ENCODE data around the gene BHMT2.

Gene BHMT2, protein sequence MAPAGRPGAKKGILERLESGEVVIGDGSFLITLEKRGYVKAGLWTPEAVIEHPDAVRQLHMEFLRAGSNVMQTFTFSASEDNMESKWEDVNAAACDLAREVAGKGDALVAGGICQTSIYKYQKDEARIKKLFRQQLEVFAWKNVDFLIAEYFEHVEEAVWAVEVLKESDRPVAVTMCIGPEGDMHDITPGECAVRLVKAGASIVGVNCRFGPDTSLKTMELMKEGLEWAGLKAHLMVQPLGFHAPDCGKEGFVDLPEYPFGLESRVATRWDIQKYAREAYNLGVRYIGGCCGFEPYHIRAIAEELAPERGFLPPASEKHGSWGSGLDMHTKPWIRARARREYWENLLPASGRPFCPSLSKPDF

DNA sequence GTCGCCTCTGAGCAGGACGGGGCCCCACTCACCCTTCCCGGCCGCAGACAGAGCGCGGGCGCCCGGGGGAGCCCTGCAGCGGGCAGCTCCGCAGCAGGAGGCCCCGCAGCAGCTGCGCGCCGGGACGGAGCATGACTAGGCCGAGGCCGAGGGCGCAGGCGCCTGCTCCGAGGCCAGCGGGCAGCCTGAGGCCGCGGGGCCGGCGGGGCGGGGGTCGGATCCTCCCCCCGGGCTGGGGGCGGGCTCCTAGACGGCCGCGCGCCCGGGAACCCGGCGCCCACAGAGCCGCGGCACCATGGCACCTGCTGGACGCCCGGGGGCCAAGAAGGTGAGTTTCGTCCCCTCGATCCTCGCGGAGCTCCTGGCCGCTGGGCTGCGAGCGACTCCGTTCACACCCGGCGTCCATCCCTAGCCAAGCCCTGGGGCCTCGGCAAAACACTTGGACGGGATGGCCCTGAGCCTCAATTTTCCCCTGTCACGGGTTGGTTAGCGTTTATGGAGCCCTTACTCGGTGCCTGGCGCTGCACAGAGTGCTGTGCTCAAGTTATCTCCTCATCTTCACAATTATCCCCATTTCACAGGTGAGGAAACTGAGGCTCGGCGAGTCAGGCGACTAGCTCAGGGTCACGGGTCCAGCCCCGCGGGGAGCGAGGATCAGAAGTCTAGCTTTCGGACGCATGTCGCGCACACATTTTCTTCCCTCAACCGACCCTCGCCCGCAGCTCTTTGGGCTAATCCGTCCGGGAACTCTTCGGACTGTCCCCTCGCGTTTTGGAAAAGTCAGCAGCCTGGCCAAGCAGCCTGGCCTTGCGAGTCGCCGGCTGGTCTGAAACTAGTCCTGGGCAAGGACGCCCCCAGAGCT lies at the start of gene BHMT2, which contains the start of gene DMGDH:
Gene BHMT2, plus strand, starts transcription at position 280 of the 862 bp plus-strand sequence. Its CDS starts 16 bp downstream, at position 296.
Gene DMGDH, minus strand, starts transcription at position 187 of the 862 bp plus-strand sequence. Its CDS starts 54 bp downstream, at position 133.
- no peak for DNase-seq

DNA sequence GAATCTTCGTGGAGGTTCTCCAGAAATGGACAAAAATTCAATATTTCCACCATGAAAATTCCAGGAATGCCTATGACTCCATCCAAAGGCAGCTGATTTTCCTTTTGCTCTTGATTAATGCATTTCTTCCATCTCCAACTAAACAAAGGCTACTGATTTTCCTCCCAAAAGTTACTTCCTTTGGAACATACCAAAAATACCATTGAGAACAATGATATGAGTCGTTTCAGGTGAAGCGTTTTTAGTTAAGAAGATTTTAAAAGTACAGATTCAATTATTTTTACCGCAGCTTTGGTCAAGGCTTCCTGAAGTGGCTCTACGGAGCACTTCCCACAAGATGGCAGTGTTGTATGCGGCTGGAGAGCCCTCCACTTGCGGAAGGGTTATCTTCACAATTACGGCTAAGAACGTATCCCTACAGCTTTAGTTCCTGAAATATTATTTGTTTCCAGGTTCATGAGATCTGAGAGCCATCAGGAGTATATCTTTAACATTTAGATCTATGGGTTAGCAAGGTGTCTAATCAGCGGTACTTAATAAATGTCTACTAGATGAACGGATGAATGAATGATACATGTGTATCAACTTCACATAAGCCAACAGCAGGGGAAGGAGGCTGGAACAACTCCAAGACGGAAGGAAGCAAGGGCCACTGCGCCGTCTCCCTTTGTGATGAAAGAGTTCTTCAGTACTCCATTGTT lies 48.6 kb upstream of the BHMT2 start:
- DNase-seq: peak; percentile 4

DNA sequence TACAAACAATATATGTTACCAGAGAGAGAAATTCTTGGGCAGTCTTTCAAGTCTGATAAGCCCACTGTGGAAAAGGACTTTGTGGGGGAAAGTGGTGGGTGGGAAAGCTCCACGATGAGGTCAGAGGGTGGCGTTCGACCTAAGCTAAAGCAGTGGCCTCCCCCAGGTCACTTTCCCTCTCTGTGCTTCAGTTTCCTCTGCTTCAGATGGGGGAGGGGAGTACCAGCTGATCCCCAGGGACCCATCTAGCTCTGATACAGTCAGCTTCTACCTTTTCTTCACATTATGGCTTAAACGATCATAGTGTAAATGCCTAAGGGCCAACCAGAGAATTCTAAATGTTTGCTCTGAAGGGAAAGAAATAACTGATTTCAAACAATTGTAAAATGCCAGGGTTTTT lies 47.8 kb upstream of the BHMT2 start:
- no peak for DNase-seq

DNA sequence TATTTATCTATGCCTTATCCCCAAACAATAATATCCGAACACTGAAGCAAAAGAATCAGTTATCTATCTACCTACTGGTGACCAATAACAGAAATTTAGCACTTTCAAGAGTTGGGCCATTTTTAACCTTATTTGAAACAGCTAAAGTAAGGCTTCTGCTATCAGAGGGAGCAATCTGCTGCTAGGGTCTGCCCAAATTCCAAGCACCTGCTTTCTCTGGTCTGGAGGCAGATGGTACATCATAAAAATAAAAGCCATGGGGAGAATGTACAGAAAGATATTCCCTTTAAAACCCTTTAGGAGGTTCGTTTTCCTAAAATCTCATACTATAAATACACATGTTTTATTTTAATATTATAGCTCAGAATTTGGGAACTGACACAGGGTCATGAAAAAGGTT lies 46.8 kb upstream of the BHMT2 start:
- no peak for DNase-seq

DNA sequence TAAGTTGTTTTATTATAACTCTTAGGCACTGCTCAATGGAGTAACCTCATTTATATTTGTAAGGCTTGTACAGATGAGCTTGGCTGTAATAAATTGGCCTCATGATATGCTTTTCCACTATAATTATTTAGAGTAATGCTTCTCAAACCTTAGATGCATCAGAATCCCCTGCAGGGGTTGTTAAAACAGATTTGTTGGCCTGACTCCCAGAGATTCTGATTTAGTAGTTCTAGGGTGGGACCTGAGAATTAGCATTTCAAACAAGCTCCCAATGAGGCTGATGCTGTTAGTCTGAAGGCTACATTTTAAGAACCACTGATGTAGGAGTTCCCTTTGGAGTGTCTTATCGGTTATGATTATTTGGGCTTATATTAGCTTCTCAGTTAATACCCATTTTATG lies 46.2 kb upstream of the BHMT2 start:
- DNase-seq: no peak

DNA sequence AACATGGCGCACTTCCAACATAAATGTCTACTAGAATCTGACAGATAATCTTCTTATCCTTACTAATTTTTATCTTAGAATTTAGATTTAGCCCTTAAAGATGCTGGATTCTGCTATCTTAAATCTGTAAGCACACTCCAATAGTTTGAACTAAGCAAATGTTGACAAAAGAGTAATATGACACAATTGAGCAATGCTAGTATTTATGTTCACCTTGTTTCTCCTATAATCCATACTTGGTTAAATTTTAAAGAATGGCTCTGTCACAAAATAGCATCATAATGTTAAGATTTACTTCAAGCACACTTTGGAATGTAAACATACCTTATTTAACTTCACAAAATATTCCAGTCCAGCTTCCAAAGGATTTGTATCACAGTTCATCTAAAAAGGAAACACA lies 45.6 kb upstream of the BHMT2 start:
- DNase-seq: no peak

DNA sequence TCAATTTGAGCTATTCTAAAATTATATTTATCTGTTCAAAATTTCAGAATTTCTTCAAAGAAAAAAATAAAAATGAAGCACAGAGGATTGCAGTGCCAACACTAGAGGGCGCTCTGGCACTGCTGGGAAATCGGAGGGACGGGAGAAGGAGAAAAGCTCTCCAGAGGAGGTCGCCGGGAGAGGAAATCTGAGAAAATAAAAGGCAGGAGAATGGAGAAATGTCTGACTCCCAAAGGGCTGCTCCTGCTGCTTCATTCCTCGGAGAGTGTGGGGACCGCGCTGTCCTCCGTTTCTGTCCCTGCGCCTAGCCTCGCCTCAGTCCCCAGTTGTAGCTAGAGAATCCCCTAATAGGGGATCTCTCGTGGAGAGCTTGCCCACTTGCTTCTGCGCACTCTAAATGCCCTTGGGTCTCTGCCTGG lies 44.5 kb upstream of the BHMT2 start:
- no peak for DNase-seq

DNA sequence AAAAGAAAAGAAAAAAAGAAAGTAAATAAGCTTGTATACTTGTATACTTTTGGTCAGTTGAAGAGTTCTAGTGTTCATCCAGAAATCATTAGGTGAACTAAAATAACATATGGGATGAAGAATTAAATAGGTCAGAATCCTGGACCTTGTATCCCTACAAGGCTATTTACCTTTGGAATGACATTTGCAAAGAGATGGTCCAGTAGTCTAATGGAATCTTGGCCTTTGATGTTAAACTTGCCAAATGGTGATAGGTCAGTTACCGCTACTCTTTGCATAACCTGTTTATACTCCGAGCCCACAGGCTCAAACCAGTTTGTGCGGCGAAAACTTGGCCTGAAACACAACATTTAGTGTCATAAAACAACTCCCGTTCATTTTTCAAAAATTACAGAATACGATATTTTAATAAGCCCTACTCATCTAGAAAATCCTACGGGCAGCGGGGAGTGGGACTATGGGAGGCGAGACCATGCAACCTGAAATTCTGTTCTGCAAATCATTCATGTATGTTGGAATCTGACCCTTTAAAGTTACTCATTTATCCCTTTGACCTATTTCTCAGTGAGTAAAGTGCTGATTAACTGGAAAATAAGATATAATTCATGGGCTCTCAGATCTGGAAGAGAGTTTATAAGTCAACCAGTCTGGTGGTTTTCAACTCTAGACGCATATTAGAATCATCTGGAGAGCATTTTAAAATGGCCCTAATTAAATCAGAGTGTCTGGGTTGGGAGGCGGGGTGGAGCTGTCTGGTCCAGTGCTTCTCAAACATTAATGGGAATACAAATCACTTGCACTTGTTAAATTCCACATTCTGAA lies 38.7 kb upstream of the BHMT2 start:
- DNase-seq: no peak

DNA sequence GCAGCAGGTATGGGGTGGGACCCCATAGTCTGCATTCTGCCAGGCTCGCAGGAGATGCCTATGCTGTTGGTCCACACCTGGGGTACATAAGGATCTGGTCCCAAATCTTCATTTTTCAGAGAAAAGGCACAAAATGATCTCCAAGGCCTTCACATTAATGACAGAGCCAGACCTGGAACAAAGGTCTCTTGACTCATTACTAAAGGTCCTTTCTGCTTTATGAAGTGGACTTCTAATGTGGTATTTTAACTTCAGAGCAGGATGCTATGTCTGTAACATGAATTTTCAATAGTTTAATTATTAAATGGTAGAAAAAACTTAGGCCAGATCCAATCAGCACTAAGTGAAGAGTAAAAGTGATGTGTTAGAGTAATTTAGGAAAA lies 38.1 kb upstream of the BHMT2 start:
- no peak for DNase-seq

DNA sequence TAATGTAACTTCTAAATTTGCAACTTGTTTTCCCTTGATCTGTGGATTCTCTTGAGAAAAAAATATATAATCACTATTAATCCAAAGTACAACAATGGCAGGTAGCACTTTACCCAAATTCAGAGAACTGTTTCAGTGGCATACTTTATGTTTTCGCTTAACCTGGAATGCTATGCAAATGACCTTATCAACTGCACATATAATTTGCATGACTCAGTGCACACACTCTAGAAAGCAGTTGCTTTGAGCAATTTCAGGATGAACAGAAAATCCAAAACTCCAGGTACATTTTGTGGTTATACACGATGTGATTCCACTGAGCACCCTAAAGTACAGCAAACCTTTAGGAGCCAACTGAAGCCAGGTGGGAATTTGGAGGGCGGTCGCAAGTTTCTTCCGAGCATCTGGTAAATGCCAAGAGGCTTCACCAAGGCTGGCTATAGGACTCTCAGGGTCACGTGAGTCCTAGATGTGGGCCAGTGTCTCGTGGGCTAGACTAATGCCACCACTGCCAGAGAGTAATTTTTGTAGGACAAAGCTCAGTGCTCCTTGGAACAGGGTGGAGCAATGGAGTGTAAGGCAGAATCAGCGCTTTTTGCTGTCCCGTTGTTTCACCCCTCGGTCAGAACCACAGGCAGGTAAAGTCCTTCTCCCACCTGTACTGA lies 37.4 kb upstream of the BHMT2 start:
- DNase-seq: no peak

DNA sequence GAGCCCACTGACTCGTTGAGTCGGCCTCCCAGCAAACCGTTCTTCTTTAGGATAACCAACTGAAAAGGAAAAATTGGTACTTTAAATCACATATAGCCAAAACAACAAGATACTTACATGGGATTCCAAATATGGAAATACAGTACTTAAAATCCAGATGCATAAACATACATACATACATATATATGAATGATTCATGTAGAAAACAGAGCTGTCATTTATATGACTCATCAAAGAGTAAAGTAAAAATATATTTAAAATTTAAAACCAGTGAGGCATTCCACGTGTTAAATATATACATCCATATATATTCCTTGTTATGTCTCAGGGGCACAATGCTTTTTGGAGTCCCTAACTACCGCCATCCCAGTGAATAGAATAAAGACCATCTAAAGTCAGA lies 36.8 kb upstream of the BHMT2 start:
- no peak for DNase-seq

DNA sequence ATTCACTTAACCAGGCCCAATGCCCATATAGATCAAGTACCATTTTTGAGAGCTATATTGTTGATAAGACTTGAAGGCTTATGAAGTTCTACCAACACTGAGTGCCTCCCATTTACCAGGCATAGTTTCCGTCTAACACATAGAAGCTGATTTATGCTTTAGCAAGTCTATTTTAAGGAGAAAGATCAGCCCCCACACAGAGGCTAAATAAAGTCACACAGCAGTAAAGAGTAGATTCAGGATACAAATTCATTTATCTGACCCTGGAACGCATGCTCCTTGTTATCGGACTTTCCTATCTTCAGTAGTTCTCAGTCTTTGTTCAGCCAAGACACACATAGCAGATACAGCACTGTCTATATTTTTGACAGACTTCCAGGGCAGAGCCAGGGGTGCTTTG lies 34.3 kb upstream of the BHMT2 start:
- no peak for DNase-seq

DNA sequence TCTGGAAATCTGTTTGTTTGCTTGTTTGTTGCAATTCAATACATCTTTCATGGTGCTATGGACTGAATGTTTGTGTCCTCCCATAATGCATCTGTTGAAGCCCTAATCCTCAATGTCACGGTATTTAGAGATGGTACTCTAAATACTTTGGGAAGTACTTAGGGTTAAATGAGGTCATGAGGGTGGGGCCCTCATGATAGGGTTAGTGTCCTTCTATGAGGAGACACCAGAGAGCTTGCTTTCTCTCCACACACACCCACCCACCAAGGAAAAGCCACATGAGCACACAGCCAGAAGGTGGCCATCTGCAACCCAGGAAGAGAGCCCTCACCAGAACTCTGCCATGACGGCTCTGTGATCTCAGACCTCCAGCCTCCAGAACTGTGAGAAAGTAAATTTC lies 32.8 kb upstream of the BHMT2 start:
- DNase-seq: no peak

DNA sequence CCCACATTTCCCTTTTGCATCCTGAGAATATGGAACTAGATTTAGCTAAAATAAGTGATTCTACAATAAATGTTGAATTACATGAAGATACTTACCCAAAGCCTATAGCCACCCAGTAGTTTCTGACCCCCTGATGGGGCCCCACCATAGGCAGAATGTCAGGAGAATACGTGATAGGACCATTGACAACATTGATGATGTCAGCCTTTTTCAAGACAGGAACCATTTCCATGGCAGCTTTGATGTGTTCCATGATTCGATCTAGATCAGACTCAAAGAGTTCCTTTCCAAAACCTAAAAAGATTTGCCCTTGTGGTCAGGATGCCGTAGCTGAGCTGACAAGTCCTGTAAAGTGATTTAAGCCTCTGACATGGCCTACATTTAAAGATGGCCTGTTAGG lies 27.4 kb upstream of the BHMT2 start:
- no peak for DNase-seq

DNA sequence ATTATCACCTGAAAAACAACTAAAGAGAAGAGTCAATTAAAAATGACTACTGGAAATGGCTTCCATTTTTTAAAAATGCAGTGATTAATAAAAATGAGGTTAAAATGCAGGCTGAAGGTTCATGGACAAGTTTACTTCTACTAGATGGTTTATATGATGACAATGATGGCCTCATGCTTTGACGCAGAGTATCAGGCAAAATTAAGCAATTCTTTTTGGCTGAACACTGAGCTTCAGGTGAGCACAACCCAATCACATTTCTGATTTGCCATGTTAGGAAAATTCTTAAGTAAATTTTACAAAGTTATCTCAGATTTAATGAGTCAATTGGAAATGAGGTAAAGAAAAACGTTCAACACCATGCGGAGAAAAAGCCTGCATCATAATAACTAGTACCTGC lies 22.4 kb upstream of the BHMT2 start:
- no peak for DNase-seq

DNA sequence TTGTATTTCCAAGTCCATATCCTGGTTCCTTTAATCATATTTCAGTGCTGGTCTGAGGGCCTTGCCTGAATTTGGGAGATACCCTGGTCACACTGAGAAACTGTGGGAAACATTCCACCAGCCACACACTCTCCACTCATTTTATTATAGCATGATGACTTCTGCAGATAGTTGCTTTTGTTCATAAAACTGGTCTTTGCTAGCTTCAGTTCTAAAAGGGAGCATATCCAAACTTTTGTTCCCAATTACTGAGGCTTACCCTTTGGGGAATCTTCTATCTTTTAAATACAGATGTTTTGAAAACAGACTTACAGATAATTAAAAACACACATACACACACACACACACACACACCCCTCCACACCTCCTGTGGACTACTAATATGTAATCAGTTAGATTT lies 21.1 kb upstream of the BHMT2 start:
- DNase-seq: no peak

DNA sequence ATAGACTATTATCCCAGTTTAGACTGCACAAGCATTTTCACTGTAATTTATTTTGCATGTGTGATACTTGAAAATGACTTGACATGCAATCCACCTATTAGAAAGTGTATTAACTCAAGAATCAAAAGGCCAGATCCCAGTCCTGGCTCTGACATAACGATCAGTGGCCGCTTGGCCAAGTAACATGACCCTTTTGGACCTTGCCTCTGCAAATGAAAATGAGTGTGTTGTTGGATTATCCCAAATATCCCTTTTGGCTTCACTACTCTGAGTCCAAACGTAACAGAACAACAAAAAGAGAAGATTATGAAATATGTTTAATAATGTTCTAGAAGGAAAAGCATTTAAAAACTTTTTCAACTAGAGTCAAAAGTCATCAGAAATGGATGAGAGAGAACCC lies 19.1 kb upstream of the BHMT2 start:
- DNase-seq: no peak

DNA sequence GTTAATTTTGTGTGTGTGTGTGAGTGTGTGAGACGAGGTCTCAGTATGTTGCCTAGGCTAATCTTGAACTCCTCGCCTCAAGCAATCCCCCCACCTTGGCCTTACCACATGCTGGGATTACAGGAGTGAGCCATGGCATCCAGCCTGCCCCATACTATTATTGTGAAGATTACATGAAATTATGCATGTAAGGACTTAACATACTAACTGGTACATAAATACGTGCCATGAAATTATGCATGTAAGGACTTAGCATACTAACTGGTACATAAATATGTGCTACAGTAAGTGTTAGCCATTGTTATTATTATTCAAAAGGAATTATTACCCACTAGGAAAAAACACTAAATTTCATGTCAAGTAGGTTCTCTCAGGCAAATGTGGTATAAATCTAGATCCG lies 16.2 kb upstream of the BHMT2 start:
- no peak for DNase-seq

DNA sequence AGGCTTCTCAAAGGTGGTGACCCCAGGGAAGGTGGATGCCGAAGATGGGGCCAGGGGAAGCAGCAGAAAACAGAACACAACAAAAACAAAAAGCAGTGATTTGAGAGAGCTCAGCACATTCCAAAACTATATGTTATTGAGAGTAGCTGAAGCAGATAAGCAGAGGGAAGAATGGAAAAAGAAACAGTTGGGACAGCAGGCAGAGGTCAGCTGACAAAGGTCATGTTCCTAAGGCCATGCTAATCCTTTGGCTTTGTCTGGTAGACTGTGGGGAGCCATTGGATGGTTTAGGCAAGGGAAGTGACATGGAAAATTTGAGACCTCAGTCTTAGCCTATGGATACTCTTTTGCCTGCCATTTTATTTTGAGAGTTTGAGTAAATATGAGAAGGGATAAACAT lies 14.6 kb upstream of the BHMT2 start:
- no peak for DNase-seq

DNA sequence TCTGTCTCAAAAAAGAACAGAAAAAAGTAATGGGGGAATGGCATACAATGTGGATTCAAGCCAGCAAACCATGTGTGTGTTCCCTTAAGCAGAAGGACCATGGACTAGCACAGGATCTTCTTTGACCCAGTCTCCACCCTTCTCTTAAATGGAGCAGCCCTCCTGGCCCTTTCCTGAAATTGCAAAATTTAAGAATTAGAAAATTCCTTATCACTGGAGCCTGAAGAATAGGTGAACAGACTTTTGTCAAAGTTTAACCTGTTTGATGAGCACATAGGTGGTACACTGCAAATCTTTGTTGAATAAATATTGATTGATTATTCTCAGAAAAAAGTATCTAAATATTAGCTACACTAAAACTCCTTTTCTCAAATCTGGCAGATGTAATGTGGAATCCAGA lies 12.7 kb upstream of the BHMT2 start:
- DNase-seq: no peak

DNA sequence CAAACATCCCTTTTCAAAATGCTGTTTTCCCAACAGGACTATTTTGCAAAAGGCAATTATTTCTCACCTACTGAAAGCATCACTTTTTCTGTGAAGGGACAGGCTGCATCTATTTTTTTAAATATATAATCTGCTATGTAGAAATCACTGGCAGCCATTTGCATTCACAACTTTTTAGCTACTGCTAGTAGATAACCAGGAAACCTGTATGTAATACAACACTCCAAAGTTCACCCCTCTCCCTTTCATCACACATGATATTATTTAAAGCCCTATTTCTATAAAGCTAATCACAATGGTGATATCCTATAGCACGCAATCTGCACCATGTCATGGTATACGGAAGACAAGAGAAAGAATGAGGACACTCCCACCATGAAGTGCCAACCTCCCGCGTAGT lies 9.9 kb upstream of the BHMT2 start:
- no peak for DNase-seq

DNA sequence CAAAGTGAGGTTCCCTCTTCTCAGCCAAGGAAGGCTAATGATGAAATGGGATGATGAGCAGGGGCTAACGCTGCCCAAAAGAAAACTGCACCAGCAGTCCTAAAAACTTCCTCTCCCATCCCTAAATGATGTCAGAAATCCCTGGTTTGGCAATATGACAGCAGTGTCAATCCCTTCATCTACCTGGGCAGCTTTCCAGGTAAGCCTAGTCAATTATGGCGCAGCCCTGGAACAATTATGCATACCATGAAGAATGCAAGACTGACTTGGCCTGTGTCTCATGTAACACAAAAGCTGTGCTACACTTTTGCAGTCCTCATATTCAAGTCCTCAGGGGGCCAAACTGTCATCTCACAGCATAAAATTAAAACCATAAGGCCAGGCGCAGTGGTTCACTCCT lies 7.1 kb upstream of the BHMT2 start:
- no peak for DNase-seq
